Measurements from ENCODE around the gene DYNC2H1. TPM values are rescaled to one million over a fixed set of nuclear protein-coding genes. Genes with fewer than 3 reads are reported as not detected.

Gene DYNC2H1
- total RNA-seq, 4 donors from 2014 or later = 37.8 to 43.1 (median 38.8) TPM

DNA sequence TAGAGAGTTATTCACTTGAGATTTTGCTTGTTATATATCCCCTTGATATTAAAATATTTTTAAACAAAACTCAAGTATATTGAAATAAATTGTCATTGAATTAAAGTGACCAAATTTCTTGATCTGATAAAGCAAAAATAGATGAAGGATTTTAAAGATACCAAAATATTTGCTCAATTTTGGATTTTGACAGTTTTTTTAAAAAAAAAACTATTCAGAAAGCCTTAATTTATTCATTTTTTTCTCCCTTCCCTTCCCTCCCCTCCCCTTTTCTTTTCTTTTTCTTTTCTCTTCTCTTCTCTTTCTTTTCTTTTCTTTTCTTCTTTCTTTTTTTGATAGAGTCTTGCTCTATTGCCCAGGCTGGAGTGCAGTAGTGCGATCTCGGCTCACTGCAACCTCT lies 163.7 kb downstream of the DYNC2H1 start:
- Histone ChIP-seq H3K27ac (no peak overlapping the region), H3K4me3 (no peak overlapping the region), H3K9me3 (no peaks in the 10 kb centered on the region), H3K27me3 (no peaks in the 10 kb centered on the region), H3K4me1 (no peaks in the 10 kb centered on the region), H3K36me3 (peaks cover 0 to 9% (median 0%) of the 10 kb centered on the region in 3 donors)
- TF ChIP-seq POLR2A (IDR thresholded peaks at IDR 0.05) = no peak
- TF ChIP-seq, protein P1, sequence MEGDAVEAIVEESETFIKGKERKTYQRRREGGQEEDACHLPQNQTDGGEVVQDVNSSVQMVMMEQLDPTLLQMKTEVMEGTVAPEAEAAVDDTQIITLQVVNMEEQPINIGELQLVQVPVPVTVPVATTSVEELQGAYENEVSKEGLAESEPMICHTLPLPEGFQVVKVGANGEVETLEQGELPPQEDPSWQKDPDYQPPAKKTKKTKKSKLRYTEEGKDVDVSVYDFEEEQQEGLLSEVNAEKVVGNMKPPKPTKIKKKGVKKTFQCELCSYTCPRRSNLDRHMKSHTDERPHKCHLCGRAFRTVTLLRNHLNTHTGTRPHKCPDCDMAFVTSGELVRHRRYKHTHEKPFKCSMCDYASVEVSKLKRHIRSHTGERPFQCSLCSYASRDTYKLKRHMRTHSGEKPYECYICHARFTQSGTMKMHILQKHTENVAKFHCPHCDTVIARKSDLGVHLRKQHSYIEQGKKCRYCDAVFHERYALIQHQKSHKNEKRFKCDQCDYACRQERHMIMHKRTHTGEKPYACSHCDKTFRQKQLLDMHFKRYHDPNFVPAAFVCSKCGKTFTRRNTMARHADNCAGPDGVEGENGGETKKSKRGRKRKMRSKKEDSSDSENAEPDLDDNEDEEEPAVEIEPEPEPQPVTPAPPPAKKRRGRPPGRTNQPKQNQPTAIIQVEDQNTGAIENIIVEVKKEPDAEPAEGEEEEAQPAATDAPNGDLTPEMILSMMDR (IDR thresholded peaks at IDR 0.05) = no peak
- TF ChIP-seq EP300 (IDR thresholded peaks at IDR 0.05) = no peak
- DNase-seq (ENCODE audit: low spot score in 2 of 2) = no peak
- 94 to 98% methylated on average over 2 of the region's 2 CpGs for WGBS, 2 donors

DNA sequence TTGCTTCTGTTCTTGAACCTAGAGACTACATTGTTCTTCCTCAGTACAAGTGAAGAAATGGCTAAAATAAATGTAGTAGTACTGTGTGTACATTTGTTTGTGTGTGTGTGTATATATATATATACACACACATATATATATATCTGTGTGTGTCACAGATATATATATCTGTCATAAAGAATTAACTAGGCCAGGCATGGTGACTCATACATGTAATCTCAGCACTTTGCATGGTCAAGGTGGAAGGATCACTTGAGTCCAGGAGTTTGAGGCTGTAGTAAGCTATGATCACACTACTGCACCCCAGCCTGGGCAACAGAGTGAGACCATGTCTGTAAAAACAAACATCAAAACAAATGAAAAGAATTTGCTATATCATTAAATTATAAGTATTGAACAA lies 164.8 kb downstream of the DYNC2H1 start:
- TF ChIP-seq, protein P1 (IDR thresholded peaks at IDR 0.05) = no peak
- no peak for TF ChIP-seq EP300 (IDR thresholded peaks at IDR 0.05)
- TF ChIP-seq POLR2A (IDR thresholded peaks at IDR 0.05) = no peak
- Histone ChIP-seq H3K4me3 (no peak overlapping the region), H3K4me1 (no peaks in the 10 kb centered on the region), H3K9me3 (no peaks in the 10 kb centered on the region), H3K36me3 (peaks cover 0 to 9% (median 0%) of the 10 kb centered on the region in 3 donors), H3K27ac (no peak overlapping the region), H3K27me3 (no peaks in the 10 kb centered on the region)
- no peak for DNase-seq (ENCODE audit: low spot score in 2 of 2)

DNA sequence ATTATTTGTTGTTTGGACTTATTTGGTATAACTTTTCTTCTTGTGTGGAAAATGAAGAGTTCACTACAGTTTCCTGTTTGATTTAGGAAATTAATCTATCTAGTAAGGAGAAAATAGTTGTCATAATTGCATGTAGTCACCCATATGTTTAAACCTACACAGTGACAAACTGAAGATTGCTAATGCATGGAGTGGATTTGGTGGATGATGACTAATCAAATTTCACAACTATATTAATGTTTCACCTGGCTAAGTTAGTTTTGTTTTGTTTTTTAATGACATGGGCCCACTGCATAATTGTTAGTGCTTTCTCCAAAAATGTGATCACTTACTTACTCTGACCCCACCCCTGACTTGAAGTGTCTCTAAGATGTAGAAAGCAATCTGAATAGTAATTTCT lies 170.6 kb downstream of the DYNC2H1 start:
- H3K9me3 ChIP-seq = no peaks in the 10 kb centered on the region
- H3K27me3 ChIP-seq = no peaks in the 10 kb centered on the region
- no peak for DNase-seq (ENCODE audit: low spot score in 2 of 2)
- peaks cover 0 to 29% (median 0%) of the 10 kb centered on the region in 3 donors for H3K36me3 ChIP-seq
- no peak overlapping the region for H3K4me3 ChIP-seq
- no peaks in the 10 kb centered on the region for H3K4me1 ChIP-seq
- no peak for TF ChIP-seq POLR2A (IDR thresholded peaks at IDR 0.05)
- TF ChIP-seq, protein P1 (IDR thresholded peaks at IDR 0.05) = no peak
- TF ChIP-seq EP300 (IDR thresholded peaks at IDR 0.05) = no peak
- H3K27ac ChIP-seq = no peak overlapping the region

GRCh38 chr11:103281301-103281700 lies 172.1 kb downstream of the DYNC2H1 start:
- Histone ChIP-seq H3K9me3 (no peaks in the 10 kb centered on the region), H3K27ac (no peak overlapping the region), H3K27me3 (no peaks in the 10 kb centered on the region), H3K4me3 (no peak overlapping the region), H3K36me3 (peaks cover 0 to 31% (median 0%) of the 10 kb centered on the region in 3 donors), H3K4me1 (no peaks in the 10 kb centered on the region)
- DNase-seq (ENCODE audit: low spot score in 2 of 2) = no peak
- 92 to 96% methylated on average over 1 of the region's 1 CpG for WGBS, 2 donors
- no peak for TF ChIP-seq POLR2A (IDR thresholded peaks at IDR 0.05)
- TF ChIP-seq, protein P1 (IDR thresholded peaks at IDR 0.05) = no peak
- no peak for TF ChIP-seq EP300 (IDR thresholded peaks at IDR 0.05)

DNA sequence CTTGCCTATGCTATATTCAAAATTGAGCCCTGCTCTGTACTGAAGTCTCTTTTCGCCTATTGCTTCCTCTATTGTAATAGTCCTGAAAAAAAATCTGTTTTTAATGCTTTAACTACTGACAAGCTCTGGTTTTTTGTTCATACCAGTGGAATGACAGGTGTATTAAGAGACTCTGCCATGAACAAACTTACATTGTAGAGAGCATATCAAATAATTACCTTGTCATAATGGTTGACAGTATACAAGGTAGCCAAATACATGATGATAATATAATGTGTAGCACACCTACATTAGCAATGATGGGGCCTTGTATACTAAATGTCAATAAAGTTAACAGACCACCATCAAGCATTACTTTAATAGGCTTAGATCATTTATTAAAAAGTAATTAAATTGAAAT lies 175.0 kb downstream of the DYNC2H1 start:
- Histone ChIP-seq H3K27me3 (no peaks in the 10 kb centered on the region), H3K4me1 (no peaks in the 10 kb centered on the region), H3K9me3 (no peaks in the 10 kb centered on the region), H3K4me3 (no peak overlapping the region), H3K27ac (no peak overlapping the region), H3K36me3 (peaks cover 0 to 59% (median 0%) of the 10 kb centered on the region in 3 donors)
- no peak for DNase-seq (ENCODE audit: low spot score in 2 of 2)
- TF ChIP-seq, protein P1 (IDR thresholded peaks at IDR 0.05) = no peak
- TF ChIP-seq EP300 (IDR thresholded peaks at IDR 0.05) (no peak), POLR2A (IDR thresholded peaks at IDR 0.05) (no peak)
- WGBS, 2 donors = 89 to 96% methylated on average over 1 of the region's 1 CpG
